B cell (primary cell): ENCODE data around the gene GPR3. TPM values are rescaled to one million over a fixed set of nuclear protein-coding genes. Genes with fewer than 3 reads are reported as not detected.
"Not testable (repeated sequence)": the region's sequence is repeated elsewhere in the genome, so short reads cannot be mapped to it uniquely, and the experiment has no call there.

Experiments used
- ATAC-seq: fragments of 200-7000 bp; cut with Tn5 transposase; one replicate; pipeline ENCODE4 v1.10.0; 2021; ENCODE audit warnings: low read depth, mild to moderate bottlenecking, moderate number of reproducible peaks, moderate library complexity
- CTCF ChIA-PET: fragments of 350-600 bp; sonication (Branson Sonifier 250); formaldehyde crosslinking; loops from one replicate; lab custom pipeline; 2021; ENCODE audit warnings: antibody characterized with exemption, inconsistent platforms; lab: Charles Lee
- POLR2A ChIA-PET: fragments of 350-600 bp; sonication (Branson Sonifier 250); formaldehyde crosslinking; loops from one replicate; lab custom pipeline; 2021; ENCODE audit warnings: antibody characterized with exemption; lab: Charles Lee
- DNase-seq: peaks from one replicate; pipeline ENCODE4 v3.0.0; 2013
- H2AFZ ChIP-seq: 2 replicates; pipeline ENCODE4 v1.6.1; 2012; ENCODE audit warnings: mild to moderate bottlenecking, low read depth, low read length; ENCODE audit not compliant: insufficient read depth, poor library complexity, severe bottlenecking
- H3K27ac ChIP-seq, 2 donors: 1 replicate in 1 of 2; 2 replicates in 1 of 2; pipeline ENCODE4 v1.5.1; 2012 to 2013; ENCODE audit warnings: low read length in 2 of 2, mild to moderate bottlenecking in 2 of 2, moderate library complexity in 1 of 2
- H3K27me3 ChIP-seq, 4 experiments: fragments of 200-600 bp in 1 of 4; sonication (generic) in 1 of 4; replicated peaks in 1 of 4; 1 replicate in 2 of 4; 2 replicates in 2 of 4; pipeline versions ENCODE4 v1.6.1 to v1.7.0; 2013 to 2016; ENCODE audit warnings: low read length in 3 of 4, mild to moderate bottlenecking in 2 of 4, mixed read lengths in 1 of 4, moderate library complexity in 1 of 4; ENCODE audit not compliant: insufficient read depth in 4 of 4, control insufficient read depth in 3 of 4; ENCODE audit errors: control extremely low read depth in 1 of 4
- H3K36me3 ChIP-seq, 2 experiments: replicated peaks in 1 of 2; 1 replicate in 1 of 2; 2 replicates in 1 of 2; pipeline versions ENCODE4 v1.6.1 to v1.7.1; 2013; ENCODE audit warnings: low read length in 1 of 2; ENCODE audit not compliant: insufficient read depth in 2 of 2, control insufficient read depth in 1 of 2; ENCODE audit errors: control extremely low read depth in 1 of 2, extremely low read depth in 1 of 2
- H3K4me1 ChIP-seq, 2 donors: fragments of 200-600 bp in 1 of 2; sonication (generic) in 1 of 2; 1 replicate in 1 of 2; 2 replicates in 1 of 2; pipeline versions ENCODE4 v1.5.1 to v1.6.1; 2013 to 2017; ENCODE audit warnings: low read length in 2 of 2; ENCODE audit not compliant: control insufficient read depth in 2 of 2, insufficient read depth in 2 of 2
- H3K4me2 ChIP-seq: replicated peaks from 2 replicates; pipeline ENCODE3; 2012; ENCODE audit warnings: mild to moderate bottlenecking, low read depth, low read length; ENCODE audit not compliant: poor library complexity, severe bottlenecking
- H3K4me3 ChIP-seq, 5 experiments: fragments of 200-600 bp in 1 of 5; sonication (generic) in 1 of 5; 1 replicate in 3 of 5; 2 replicates in 2 of 5; pipeline versions ENCODE4 v1.5.1 to v1.7.0; 2011 to 2016; ENCODE audit warnings: low read length in 4 of 5, mild to moderate bottlenecking in 4 of 5, low read depth in 2 of 5, control low read depth in 1 of 5, moderate library complexity in 1 of 5; ENCODE audit not compliant: insufficient read depth in 1 of 5; ENCODE audit errors: control extremely low read depth in 1 of 5, extremely low read depth in 1 of 5
- H3K79me2 ChIP-seq: fragments of 200-600 bp; sonication (generic); one replicate; pipeline ENCODE4 v1.6.0; 2016; ENCODE audit warnings: low read length; ENCODE audit not compliant: control insufficient read depth, insufficient read depth
- H3K9ac ChIP-seq: fragments of 200-600 bp; sonication (generic); 2 replicates; pipeline ENCODE4 v1.6.1; 2017; ENCODE audit warnings: mild to moderate bottlenecking, low read length, moderate library complexity
- H3K9me3 ChIP-seq, 3 donors: one replicate each; pipeline versions ENCODE4 v1.6.1 to v1.7.1; 2013; ENCODE audit warnings: low read length in 2 of 3; ENCODE audit not compliant: control insufficient read depth in 2 of 3, insufficient read depth in 1 of 3; ENCODE audit errors: control extremely low read depth in 1 of 3
- H4K20me1 ChIP-seq: 2 replicates; pipeline ENCODE4 v1.6.0; 2012; ENCODE audit warnings: mild to moderate bottlenecking, low read length; ENCODE audit not compliant: insufficient read depth, control insufficient read depth, poor library complexity, severe bottlenecking
- H3K27ac Mint-ChIP-seq: one replicate; pipeline ENCODE4 v1.8.0; 2021; ENCODE audit warnings: mixed read lengths
- H3K27me3 Mint-ChIP-seq: one replicate; pipeline ENCODE4 v1.8.0; 2021; ENCODE audit warnings: mixed read lengths
- H3K4me1 Mint-ChIP-seq: one replicate; pipeline ENCODE4 v1.8.0; 2021; ENCODE audit warnings: mixed read lengths
- H3K4me3 Mint-ChIP-seq: one replicate; pipeline ENCODE4 v1.8.0; 2021; ENCODE audit warnings: mixed read lengths
- H3K9me3 Mint-ChIP-seq: one replicate; pipeline ENCODE4 v1.8.0; 2022; ENCODE audit warnings: mixed read lengths; ENCODE audit not compliant: insufficient read depth
- CTCF ChIP-seq: fragments of 200-600 bp; IDR thresholded peaks from one replicate; pipeline ENCODE4 v1.8.0; 2022; ENCODE audit warnings: antibody characterized with exemption, mild to moderate bottlenecking
- EZH2 ChIP-seq: IDR thresholded peaks from 2 replicates; pipeline ENCODE4 v1.6.1; 2012; ENCODE audit warnings: borderline replicate concordance, low read depth, mild to moderate bottlenecking, moderate library complexity, low read length; ENCODE audit not compliant: insufficient read depth, poor library complexity, severe bottlenecking
- WGBS: methylation state at CpG from one replicate; pipeline ENCODE4 v1.1.5; 2013; ENCODE audit warnings: missing lambda C conversion rate; ENCODE audit not compliant: insufficient coverage; 5-methylcytosine and 5-hydroxymethylcytosine counted together
- intact Hi-C: fragments of 100-400 bp; cut with micrococcal nuclease; formaldehyde crosslinking; loops from one replicate; pipeline ENCODE4 v1.10.0; 2022
- polyA plus RNA-seq: library from polyadenylated mRNA; depleted of rRNA; stranded (reverse); fragments of >200 nt; gene quantifications from 2 replicates; pipeline ENCODE4 v1.2.3, GENCODE V29; 2012
- total RNA-seq, 2 donors: library from RNA; stranded (reverse); fragments of 120-200 nt in 1 of 2; gene quantifications; 1 replicate in 1 of 2; 2 replicates in 1 of 2; pipeline versions ENCODE4 v1.2.3 to v1.2.4, GENCODE V29; 2013 to 2022

Gene GPR3
- total and polyA plus RNA-seq, 2 donors (not counting 1 experiment from before 2014, with no cell fraction given) = 3.3 TPM; not detected in 1

DNA sequence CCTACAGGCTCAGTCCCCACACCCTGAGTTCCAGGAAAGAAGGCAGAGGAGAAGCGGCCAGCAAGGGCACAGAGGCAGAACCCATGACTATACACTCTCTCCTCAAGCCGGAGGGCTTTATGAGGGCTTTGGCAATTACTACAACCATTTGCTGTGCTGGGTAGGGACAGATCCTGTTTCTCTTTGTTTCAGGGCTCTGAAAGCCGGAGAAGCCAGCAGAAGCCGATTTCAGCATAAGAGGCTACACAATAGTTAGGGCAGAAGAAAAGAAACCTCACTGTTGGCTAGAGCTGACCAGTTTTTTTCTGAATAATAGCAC, 13.9 kb downstream of the GPR3 start:
- peaks cover 47 to 62% of the 10 kb centered on the region in 2 donors for H3K4me1 ChIP-seq
- peak overlapping the region in 1 of 2 donors; percentile 75 for H3K27ac ChIP-seq
- Mint-ChIP-seq H3K27me3 (no peaks in the 10 kb centered on the region), H3K4me1 (peaks cover 60% of the 10 kb centered on the region), H3K27ac (peak overlapping the region; percentile 75), H3K4me3 (no peak overlapping the region), H3K9me3 (no peaks in the 10 kb centered on the region)
- H3K79me2 ChIP-seq = peaks cover 4% of the 10 kb centered on the region
- no peak overlapping the region for H2AFZ ChIP-seq
- ChIA-PET POLR2A (no interaction called here), CTCF (interaction anchor here (0.9 to 3.7 kb wide), 2 partner anchors 9 to 257 kb away, joined by 3 to 23 read pairs; no protein-coding TSS in a partner anchor)
- no peak overlapping the region for H3K4me3 ChIP-seq
- DNase-seq (no peak), ATAC-seq (no peak)
- no peaks in the 10 kb centered on the region for H3K9me3 ChIP-seq
- peaks cover 8 to 44% of the 10 kb centered on the region in 2 experiments for H3K36me3 ChIP-seq
- H3K27me3 ChIP-seq = no peaks in the 10 kb centered on the region
- H3K9ac ChIP-seq = no peak overlapping the region
- no peak overlapping the region for H3K4me2 ChIP-seq
- peaks cover 10% of the 10 kb centered on the region for H4K20me1 ChIP-seq
- TF ChIP-seq CTCF (no peak), EZH2 (no peak)
- intact Hi-C loops = no loop called here
- 100% methylated on average over 2 of the region's 4 CpGs for WGBS

DNA sequence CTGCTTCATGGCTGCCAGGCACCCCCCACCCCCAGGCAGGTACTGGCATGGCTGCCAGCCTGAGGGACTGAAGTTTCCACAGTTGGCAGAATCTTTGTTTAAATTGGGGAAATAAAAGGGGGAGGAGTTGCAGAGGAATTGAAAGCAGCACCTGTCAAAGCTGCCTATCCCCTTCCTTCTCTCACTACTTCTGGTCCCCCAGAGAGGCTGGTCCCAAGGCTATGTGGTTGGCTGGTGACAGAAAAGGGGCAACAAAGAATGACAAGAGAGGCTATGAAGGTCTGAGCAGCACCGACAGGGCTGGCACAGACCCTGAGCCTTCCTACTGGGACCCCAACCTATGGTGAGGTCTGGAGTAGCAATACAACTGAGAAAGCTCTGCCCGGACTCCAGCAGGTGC, 14.4 kb downstream of the GPR3 start:
- H3K4me2 ChIP-seq, H3K9me3 ChIP-seq, intact Hi-C loops, H3K9ac ChIP-seq, H2AFZ ChIP-seq, H3K27me3 ChIP-seq, H3K79me2 ChIP-seq, POLR2A ChIA-PET, H3K27me3 Mint-ChIP-seq, H3K9me3 Mint-ChIP-seq, H3K4me3 ChIP-seq, H3K4me3 Mint-ChIP-seq: not testable (repeated sequence)
- H4K20me1 ChIP-seq = peaks cover 10% of the 10 kb centered on the region
- CTCF ChIA-PET = interaction anchor here (0.9 to 1.5 kb wide), 4 partner anchors 9 to 256 kb away, joined by 3 to 5 read pairs (median 4); no protein-coding TSS in a partner anchor
- DNase-seq (peak; percentile 56), ATAC-seq (peak; percentile 12)
- peak overlapping the region; percentile 44 to 75 for H3K27ac ChIP-seq
- Mint-ChIP-seq H3K27ac (peak overlapping the region; percentile 84), H3K4me1 (peaks cover 55% of the 10 kb centered on the region)
- 78% methylated on average over 1 of the region's 2 CpGs for WGBS
- H3K36me3 ChIP-seq = peaks cover 8 to 48% of the 10 kb centered on the region in 2 experiments
- H3K4me1 ChIP-seq = peaks cover 43 to 57% of the 10 kb centered on the region in 2 donors
